Esophagus squamous epithelium (tissue), 4 donors: ENCODE data around the gene COL4A2.

Experiments used
- POLR2A ChIP-seq, 4 donors: fragments of 450-650 bp; IDR thresholded peaks; one replicate each; pipeline ENCODE4 v1.6.1; 2017; ENCODE audit warnings: antibody characterized with exemption in 4 of 4, mild to moderate bottlenecking in 4 of 4, moderate library complexity in 3 of 4
- TF ChIP-seq, protein P1 (sequence below), 6 experiments: fragments of 450-650 bp in 4 of 6; fragments of 200-600 bp in 2 of 6; sonication (generic) in 2 of 6; IDR thresholded peaks; one replicate each; pipeline ENCODE4 v1.5.1; 2016 to 2019; ENCODE audit warnings: antibody characterized with exemption in 6 of 6, mild to moderate bottlenecking in 4 of 6, moderate library complexity in 4 of 6

DNA sequence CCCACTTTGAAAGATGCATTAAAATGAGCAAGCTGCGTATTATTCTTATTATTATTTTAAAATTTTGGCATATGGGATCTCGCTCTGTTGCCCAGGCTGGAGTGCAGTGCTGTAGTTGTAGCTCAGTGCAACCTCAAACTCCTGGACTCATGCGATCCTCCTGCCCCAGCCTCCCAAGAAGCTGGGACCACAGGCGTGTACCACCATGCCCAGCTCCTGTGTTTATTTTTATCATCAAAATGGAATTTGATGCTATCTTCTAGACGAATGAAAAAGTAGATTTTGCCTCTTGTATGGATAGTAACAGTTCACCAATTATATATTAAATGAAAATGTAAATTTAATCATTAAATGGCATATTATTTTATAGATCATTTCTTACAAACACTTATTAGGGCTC lies 43.7 kb upstream of the COL4A2 start:
- TF ChIP-seq, protein P1, sequence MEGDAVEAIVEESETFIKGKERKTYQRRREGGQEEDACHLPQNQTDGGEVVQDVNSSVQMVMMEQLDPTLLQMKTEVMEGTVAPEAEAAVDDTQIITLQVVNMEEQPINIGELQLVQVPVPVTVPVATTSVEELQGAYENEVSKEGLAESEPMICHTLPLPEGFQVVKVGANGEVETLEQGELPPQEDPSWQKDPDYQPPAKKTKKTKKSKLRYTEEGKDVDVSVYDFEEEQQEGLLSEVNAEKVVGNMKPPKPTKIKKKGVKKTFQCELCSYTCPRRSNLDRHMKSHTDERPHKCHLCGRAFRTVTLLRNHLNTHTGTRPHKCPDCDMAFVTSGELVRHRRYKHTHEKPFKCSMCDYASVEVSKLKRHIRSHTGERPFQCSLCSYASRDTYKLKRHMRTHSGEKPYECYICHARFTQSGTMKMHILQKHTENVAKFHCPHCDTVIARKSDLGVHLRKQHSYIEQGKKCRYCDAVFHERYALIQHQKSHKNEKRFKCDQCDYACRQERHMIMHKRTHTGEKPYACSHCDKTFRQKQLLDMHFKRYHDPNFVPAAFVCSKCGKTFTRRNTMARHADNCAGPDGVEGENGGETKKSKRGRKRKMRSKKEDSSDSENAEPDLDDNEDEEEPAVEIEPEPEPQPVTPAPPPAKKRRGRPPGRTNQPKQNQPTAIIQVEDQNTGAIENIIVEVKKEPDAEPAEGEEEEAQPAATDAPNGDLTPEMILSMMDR (IDR thresholded peaks at IDR 0.05) = no peak
- TF ChIP-seq POLR2A (IDR thresholded peaks at IDR 0.05) = no peak
